GM18505 (cell line): ENCODE results near the gene IRF2.

ENCODE experiments used
- ATAC-seq: cut with Tn5 transposase; IDR thresholded peaks from one replicate; pipeline ENCODE4 v1.9.1; 2021; ENCODE audit not compliant: unreplicated experiment
- POLR2A ChIP-seq: IDR thresholded peaks from 4 replicates; pipeline ENCODE4 v1.6.1; 2011; ENCODE audit warnings: borderline replicate concordance; ENCODE audit not compliant: insufficient read depth, insufficient read length; ENCODE audit errors: extremely low read depth

IRF2 gene

GRCh38 chr4:184481544-184481943 is 7.2 kb upstream of the IRF2 start:
- no peak for ATAC-seq
- no peak for TF ChIP-seq POLR2A

DNA sequence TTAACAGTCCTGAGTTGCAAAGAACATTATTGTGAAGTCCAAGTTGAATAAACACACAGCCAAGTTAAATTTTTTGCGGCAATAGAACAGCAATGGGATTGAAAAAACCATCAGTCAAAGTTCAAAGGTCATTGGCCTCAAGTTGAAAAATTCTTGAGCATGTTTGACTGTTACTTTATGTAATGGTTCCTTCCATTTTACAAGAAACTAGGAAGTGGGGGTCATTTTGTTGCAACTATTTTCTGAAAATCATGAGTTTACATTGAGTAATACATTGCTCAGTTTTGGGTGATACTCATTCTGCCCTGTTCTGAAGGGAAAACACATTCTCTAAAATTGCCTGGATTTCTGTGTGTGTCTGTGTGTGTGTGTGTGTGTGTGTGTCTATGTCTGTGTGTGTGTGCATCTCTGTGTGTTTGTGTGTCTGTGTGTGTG is 5.2 kb upstream of the IRF2 start:
- TF ChIP-seq POLR2A, result no peak

DNA sequence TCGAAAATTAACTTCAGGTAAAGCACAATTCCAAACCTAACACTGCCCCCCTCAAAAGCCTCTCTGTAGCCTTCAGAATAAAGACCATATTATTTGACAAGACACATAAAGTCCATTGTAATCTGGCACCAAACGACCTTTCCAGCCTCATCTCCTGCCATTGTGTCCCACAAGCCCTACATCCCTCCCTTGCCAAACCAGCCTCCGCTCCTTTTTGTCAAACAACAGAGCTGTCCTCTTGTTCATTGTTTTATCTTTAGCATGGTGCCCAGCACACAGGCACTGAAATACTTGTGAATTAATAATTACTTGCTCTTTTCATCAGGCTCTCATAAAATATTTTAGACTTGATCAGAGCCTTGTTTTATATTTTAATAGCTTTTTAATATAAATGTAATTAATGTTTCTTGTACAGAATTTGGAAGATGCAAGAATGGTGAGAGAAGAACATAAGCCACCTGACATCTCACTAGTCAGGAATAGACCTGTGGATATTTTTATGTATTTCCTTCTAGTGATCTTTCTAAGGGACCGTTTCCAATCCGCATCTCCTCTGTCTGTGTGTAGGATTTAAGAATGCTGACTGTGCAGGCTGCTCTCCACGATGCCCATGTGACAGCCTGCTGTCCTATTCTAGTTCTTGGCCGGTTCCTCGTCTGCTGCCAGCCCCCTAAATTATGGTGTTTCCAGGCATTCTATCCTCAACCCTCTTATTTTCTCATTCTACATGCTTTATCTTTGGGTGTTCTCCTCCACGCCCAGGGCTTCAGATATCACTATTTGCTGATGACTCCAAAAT is 3.0 kb upstream of the IRF2 start:
- no peak for TF ChIP-seq POLR2A
- no peak for ATAC-seq

More for the DNA sequence above, 5.2 kb upstream of the IRF2 start:
- no peak for ATAC-seq

GRCh38 chr4:184476695-184477094 is 2.3 kb upstream of the IRF2 start:
- no peak for TF ChIP-seq POLR2A
- no peak for ATAC-seq

- no peak for ATAC-seq
- TF ChIP-seq POLR2A, result peak; percentile 3
These were observed 1.1 kb upstream of the IRF2 start for GRCh38 chr4:184475498-184475897.

DNA sequence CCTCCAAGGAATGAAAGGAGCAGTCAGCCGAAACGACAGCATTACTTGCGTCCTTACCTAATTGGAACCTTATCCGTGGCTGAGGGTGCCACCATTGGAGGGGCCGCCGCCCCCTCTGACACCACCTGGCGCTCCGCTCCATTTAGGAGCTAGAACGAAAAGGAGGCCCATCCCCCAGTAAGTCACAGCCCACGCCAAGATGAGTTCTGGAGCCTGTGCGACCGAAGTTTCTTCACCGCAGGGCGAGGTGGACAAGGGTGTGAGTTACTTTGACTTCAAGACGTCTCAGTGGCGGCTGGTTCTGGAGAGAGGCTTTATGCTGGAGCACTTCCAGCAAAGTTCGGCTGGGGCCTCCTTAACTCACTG is 729 bp upstream of the IRF2 start:
- TF ChIP-seq POLR2A, result peak; percentile 40
- ATAC-seq, result peak; percentile 16

DNA sequence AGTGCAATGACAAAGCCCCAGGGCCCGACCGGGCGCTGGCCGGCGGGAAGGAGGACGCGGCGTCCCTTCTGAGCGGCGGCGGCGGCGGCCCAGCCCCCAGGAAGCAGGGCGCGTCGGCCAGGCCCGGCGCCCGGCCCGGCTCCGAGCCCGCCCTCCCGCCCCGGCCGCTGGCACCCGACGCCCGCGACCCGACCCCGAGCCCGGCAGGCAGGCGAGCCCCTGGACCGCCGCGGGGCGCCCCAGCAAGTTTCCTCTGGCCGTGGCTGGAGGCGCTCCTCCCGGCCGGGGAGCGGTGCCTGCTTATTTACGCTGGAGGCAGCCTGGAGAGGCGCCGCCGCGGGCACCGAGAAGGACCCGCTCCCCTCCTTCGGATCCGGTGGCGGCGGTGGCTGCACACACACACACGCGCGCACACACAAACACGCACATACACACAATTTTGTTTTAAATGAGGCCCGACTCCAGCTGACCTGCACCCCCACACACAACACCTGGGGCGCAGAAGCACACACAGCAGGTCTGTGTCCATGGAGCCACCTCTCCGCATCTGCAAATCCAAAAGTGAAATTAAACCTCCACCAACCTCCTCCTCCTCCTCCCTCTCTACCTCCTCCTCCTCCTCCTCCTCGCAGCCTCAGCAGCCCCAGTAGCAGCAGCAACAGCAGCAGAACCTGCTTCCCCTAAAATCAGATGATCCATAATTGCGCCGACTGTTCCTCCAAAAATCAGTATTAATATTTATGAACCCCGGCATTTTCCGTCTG is 669 bp downstream of the IRF2 start:
- TF ChIP-seq POLR2A, result peak; percentile 57
- peak; percentile 0 for ATAC-seq

DNA sequence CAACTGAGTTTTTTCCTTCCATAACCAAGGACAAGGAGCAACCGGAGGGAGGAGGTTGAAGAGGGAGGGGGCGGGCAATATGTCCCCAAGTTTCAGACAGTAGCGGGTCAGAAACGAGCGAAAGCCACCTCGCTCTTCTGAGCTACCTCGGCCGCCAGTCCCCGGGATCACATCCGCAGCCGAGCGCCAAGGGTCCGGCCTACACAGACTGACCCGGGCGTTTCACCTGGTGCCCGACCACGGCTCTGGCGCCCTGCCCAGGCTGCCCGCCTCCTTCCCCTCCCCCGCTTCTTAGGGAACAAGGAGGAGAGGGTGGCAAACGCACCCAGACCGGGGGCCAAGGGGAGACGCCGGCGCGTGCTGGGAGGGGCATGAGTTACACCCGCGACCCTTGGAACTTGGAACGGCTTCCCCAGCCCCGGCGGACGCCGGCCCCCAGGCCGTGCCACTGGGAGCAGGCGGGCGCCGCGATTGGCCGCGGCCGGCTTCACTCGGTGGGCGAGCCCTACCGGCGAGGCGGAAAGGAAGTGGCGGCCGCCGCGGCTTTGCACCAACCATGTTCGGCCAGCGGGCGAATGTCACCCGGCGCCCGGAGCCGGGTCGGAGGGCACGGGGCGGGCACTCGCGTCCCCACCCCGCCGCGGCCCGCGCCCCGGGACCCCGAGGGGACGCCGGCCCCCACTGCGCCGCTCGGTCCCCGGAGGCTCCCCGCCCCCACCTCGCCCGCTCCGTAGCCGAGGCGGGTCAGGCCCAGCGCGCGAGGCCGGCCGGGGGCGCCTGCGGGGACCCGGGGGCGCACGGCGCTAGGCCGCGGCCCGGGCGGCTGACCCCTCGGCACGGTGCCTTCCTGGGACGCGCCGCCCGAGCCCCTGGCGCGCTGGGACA is 1.5 kb downstream of the IRF2 start:
- peak; percentile 68 for TF ChIP-seq POLR2A
- peak; percentile 25 for ATAC-seq

DNA sequence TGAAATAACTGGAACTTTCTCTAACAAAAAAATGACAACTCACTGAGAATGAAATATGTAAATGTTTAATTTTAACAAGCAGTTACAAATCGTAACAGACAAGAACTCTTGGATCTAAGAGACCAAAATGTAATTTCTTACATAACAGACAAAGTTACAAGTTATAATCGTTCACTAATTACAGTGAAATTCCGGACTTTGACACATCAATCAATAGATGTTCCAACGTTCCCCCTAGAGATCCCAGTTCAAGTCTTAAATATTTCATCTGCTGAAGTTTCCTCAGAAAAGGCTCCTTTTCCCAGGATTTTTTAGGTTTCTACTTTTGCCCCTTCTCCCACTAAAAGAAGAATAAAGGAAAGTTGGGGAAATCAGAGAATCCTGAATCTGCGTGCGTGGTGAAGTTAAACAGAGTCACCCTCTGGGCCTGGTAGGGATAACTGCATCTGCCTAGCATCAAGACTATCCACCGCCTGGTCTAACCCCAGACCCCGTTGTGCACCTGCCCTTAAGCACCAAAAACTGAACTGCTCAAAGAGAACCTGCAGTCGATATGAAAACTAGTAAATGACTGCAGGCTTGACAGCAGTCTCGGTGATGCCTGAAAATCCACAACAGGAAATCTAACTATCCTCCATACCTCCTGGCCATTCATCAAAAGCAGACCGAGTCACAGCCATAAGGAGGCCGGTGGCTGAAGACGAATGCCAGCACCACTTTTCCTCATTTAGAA is 2.3 kb downstream of the IRF2 start:
- peak; percentile 63 for TF ChIP-seq POLR2A
- ATAC-seq, result no peak

DNA sequence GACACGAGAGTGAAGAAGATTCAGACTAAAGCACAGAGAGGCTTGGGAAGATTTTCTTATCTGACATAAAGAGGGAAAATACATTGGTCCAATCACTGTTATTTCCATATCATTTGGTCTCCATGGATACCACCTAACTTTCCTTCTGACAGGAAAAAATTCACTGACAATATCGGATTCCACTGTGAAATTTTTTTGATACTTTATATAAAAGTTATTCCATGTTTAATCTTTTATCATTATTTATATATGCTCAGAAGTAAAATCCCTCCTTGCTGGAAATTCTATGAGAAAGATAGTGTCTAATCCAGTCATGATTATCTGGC is 3.6 kb downstream of the IRF2 start:
- no peak for ATAC-seq
- peak; percentile 1 for TF ChIP-seq POLR2A

- no peak for ATAC-seq
- TF ChIP-seq POLR2A, result no peak
These were observed 7.7 kb downstream of the IRF2 start for GRCh38 chr4:184466634-184467033.

DNA sequence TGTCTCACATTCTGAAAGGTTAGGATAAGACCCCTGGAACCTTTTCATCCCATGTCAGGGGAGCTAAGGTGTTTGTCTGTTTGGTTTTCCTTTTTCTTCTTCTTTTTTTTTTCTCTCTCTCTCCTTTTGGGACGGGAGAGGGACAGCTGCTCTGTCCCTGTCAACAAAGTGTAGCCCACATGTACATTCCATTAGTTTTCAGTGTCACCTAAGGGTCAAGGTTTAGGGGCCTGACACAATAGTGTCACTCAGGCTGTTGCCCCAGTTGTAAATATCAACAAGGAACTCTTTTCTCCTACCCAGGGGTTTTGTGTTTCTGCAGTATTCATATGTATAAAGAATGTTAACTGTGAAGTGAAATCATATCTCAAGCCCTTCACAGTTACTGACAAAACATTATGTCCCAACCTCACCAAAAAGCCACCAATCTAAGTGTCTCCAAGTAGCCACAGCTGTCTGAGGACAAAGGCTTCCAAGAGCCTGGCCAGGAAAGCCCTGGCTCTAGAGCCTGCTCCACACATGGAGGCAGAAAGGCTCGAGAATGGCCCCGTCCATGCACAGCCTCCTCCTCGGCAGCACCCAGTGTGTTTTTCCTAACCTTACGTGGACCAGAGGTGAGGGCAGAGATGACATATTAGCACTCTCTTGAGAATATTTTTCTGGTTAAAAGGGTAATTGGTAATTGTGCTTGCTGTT is 9.4 kb downstream of the IRF2 start:
- ATAC-seq, result no peak
- no peak for TF ChIP-seq POLR2A
